HG03159 (cell line): ENCODE measurements around the gene FAM98C.
A peak's percentile ranks its signal among the peaks of the same experiment; 100 is the strongest.
"Not testable (repeated sequence)": the region's sequence is repeated elsewhere in the genome, so short reads cannot be mapped to it uniquely, and the experiment has no call there.

ENCODE experiments used
- ATAC-seq: cut with Tn5 transposase; IDR thresholded peaks from one replicate; pipeline ENCODE4 v1.9.1; 2021; ENCODE audit warnings: mild to moderate bottlenecking, moderate library complexity; ENCODE audit not compliant: unreplicated experiment

Gene FAM98C

DNA sequence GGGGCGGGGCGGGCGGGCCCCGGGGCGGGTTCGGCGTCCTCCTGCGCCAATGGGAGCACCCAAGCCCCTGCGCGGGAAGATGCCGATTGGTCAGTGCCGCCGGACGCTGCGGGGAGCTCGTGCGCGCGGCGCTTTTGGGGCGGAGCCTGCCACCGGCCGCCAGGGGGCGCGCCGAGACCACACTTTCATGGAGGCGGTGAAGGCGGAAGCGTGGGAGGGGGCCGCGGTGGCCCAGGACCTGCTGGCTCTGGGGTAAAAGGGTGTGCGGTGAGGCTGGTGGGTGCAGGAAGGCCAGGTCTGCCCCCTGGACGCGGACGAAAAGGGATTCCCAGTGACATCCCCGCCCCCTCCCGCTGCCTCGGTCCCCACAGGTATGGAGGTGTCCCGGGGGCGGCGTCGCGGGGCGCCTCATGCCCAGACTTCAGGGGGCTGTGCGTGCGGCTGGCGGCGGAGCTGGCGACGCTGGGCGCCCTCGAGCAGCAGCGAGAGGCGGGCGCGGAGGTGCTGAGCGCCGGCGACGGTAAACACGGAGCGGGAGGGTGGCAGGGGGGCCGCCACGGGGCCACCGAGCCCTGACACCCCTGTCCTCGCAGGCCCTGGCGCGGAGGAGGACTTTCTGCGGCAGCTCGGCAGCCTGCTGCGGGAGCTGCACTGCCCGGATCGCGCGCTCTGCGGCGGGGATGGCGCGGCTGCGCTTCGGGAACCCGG is at the start of gene FAM98C:
Gene FAM98C, plus strand, starts transcription at position 127 of the 708 bp plus-strand sequence. Its CDS starts 61 bp downstream, at position 188.
- ATAC-seq: peak; percentile 85

DNA sequence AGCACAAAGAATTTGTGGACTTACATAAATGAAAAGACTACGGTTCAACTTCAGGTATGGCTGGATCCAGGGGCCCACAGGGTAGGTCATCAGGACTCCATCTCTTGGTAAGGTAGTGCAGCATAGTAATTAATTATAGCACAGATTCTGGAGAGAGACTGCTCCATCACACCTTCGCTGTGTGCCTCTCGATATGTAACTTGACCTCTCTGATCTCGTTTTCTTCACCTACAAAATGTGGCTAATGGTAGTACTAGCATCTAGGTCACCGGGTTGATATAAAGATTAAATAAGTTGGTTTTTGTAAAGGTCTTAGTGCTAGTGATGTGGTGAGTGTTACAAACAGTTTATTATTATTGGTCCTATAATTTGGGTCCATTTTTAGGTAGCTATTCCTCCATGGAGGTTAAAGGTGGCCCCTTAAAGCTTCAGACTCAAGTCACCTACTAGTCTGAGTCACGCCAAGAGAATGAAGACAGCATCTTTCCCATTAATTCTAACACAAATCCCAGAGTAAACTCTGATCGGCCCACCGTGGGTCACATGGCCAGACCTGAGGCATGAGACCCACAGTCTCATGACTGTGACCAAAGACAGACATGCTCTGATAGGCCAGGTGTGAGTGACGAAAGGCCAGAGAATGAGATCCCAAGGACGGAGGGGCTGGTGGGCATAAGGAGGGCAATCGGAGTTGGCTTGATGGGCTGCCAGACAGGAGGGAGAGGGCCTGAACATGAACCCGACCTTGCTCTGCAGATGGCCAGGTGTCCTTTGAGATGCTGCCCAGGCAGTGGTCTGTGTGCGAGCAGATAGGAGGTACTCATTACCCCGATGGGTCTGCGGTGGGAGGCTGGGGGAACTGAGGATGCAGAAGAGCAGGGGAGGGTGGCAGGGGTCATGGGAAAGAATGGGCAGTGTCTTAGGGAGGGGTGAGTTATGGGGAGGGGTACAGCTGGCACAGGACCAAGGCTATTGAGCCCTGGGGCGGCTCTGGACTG is 46.9 kb upstream of the FAM98C start:
- ATAC-seq: no peak

DNA sequence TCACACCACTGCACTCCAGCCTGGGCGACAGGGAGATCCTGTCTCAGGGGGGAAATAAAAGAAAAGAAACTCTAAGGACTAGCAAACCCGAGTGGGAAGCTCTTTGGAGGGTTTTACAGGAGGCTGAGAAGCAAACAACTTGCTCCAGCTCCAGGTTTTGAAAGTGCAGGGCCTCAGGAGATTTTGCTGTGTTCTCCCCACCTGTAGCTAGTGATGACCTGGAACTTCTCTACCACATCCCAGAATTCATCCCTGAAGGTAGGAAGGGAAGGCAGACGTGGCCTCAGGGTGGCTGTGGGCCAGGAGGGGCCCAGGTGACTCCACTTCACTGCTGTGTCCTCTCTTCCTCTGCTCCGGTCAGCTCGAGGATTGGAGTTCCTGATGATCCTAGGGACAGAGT is 44.8 kb upstream of the FAM98C start:
- ATAC-seq: no peak

DNA sequence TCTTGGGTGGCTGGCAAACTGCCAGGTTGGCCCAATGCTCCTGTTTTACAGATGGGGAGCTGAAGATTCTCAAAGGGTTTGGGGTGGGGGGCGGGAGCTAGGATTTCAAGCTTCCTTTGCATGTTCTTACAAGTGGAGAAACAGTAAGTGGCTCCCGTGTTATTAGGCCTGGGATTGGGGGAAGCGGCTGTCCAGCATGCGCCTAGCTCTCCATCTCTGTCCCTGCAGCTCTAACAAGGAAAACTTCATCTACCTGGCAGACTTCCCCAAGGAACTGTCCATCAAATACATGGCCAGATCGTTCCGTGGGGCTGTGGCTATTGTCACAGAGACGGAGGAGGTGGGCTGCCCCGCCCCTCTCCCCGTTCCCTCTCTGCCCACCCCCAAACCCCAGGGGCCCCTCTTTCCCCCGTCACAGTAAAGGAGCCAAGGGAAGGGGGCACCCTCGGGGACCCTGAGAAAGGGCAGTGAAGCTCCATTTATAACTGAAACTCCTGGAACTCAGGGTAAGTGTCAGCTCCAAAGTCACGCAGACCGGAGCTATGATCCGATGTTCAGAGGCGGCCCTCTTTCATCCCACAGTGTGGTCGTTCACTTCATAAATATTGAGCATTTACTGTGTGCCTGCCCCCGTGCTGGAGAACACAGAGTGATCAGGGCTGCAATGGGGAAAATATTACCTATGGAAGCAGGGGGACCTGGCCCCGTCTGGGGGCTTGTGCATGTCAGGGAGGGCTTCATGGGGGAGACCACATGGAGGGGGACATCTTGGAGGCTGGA is 43.5 kb upstream of the FAM98C start:
- no peak for ATAC-seq

DNA sequence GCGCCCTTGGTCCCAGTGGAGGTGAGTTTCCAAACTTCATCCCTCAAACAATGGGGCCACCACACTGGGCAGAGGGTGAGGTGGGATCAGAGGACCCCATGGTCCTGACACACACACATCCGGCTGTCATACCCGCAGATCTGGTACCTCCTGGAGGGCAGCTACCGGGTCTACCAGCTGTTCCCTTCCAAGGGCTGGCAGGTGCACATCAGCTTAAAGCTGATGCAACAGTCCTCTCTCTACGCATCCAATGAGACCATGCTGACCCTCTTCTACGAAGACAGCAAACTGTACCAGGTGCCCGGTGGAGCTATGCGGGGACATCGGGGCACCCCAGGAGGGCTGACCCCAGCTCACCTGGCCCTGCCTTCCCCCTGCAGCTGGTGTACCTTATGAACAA is 42.5 kb upstream of the FAM98C start:
- no peak for ATAC-seq

DNA sequence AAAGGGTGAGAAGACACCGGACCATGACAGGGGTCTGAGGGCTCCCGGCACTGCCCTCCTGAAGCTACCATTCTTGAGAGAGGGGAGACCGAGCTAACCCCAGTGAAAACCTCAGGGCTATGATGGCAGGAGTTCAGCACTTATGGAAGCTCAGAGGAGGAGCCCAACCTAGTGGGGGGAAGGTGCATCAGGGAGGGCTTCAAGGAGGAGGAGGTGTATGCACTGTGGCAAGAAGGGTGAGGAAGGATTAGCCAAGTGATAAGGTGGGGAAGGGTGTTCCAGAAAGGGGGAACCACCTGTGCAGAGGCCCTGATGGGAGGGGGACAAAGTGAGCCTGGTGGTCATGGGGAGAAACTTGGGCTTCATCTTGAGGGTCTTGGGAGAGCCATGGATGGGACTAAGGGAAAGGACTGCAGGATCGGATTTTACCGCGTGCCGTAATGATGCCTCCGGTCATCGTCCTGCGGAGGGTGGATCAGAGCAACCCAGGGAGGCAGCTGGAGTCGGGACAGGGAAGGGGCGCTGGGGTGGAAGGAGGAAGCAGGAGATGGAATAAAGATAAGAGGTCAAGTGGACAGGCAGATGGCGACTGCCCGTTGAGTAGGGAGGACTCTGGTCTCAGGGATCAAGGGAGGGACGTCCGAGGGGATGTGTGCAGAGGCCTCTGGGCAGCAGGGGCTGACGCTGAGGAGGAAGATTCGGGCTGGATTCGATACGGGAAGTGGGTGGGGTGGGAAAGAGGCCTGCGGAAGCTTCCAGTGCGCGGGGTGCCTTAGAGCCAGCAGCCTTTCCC is 41.9 kb upstream of the FAM98C start:
- no peak for ATAC-seq

DNA sequence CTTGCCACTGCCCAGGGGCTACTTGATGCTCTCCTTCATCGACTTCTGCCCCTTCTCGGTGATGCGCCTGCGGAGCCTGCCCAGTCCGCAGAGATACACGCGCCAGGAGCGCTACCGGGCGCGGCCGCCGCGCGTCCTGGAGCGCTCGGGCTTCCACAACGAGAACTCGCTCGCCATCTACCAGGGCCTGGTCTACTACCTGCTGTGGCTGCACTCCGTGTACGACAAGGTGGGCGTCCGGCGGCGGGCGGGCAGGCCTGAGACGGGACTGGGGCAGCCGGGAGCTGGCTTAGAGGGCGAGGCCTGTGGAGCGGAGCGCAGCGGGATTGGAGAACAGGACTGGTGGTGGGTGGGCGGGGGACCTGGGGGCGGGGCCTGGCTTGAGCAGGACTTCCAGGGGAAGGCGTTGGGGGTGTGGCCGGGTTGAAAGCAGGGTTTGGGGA is 41.2 kb upstream of the FAM98C start:
- peak; percentile 60 for ATAC-seq

DNA sequence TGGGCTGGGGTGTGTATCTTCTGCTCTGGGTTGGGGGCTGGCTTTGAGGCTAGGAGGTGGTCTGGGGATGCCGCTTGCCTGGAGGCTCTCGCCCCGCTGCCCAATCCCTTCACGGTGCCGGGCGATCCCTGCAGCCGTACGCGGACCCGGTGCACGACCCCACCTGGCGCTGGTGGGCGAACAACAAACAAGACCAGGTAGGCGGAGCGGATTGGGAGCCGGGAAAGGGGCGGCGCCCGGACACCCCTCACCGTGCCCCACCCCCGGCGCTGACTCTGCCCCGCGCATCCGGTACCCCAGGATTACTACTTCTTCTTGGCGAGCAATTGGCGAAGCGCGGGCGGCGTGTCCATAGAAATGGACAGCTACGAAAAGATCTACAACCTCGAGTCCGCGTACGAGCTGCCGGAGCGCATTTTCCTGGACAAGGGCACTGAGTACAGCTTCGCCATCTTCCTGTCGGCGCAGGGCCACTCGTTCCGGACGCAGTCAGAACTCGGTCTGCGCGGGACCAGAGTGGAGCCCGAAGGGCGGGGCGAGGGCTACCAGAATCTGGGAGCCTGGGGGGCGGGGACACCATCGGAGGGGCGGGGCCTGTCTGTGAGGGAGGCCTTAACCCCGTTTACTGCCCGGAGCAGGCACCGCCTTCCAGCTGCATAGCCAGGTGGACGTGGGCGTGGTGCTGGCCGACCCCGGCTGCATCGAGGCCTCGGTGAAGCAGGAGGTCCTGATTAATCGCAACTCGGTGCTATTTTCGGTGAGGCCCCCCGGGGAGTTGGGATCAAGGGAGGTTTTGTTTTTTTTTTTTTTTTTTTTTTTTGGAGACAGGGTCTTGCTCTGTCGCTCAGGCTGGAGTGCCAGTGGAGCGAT is 40.6 kb upstream of the FAM98C start:
- peak; percentile 41 for ATAC-seq

DNA sequence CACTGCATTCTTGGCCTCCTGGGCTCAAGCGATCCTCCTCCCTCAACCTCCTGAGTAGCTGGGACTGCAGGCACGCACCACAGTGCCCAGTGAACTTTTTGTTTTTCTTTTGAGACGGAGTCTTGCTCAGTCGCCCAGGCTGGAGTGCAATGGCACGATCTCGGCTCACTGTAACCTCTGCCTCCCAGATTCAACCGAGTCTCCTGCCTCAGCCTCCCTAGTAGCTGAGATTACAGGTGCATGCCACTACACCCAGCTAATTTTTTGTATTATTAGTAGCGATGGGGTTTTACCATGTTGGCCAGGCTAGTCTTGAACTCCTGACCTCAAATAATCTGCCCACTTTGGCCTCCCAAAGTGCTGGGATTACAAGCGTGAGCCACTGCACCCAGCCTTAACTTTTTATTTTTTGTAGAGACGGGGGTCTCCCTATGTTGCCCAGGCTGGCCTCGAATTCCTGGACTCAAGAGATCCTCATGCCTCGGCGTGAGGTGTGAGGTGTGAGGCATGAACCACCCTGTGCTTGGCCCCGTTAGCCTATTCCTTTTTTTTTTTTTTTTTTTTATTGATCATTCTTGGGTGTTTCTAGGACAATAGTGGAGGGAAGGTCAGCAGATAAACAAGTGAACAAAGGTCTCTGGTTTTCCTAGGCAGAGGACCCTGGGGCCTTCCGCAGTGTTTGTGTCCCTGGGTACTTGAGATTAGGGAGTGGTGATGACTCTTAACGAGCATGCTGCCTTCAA is 39.8 kb upstream of the FAM98C start:
- not testable (repeated sequence) for ATAC-seq

DNA sequence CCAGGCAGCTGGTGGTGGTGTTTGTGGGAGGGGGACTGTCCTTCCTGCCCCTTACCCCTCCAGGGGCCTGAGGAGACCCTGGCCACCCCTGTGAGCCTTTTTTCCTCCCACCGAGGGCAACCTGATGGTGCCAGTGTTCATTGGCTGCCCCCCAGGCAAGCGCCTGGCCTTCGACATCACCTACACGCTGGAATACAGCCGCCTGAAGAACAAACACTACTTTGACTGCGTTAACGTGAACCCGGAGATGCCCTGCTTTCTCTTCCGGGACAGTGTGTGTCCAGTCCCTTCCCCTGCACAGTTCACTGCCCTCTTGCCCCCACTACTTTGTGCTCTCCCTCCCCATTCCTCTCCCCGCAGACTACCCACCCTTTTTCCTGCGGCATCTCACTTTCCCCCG is 35.9 kb upstream of the FAM98C start:
- ATAC-seq: no peak

DNA sequence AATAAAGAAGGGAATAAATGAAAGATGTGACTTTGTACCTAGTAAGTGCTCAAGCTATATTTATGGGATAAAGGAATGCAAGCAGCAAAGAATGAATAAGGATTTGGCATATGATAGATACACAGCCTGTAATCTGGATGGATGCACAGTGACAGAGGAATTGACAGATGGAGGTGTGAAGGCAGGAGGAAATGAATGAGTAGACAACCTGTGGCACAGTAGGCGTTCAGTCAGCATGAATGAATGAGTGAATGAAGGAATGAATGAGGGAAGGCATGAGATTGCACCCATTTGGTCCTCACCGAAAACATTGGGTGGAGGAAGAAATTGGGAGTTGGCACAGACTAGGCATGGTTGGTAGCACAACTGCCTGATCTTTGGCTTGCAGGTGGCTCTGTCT is 33.3 kb upstream of the FAM98C start:
- no peak for ATAC-seq

DNA sequence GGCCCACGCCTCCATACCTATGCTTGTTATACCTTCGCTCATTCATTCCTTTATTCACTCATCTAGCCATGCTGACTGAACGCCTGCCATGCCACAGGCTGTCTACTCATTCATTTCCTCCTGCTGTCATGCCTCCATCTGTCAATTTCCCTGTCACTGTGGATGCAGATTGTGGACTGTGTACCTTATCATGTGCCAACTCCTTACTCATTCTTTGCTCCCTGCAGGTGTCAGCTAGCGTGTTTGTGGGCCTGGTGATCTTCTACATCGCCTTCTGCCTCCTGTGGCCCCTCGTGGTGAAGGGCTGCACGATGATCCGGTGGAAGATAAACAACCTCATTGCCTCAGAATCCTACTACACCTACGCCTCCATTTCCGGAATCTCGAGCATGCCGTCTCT is 32.6 kb upstream of the FAM98C start:
- no peak for ATAC-seq

DNA sequence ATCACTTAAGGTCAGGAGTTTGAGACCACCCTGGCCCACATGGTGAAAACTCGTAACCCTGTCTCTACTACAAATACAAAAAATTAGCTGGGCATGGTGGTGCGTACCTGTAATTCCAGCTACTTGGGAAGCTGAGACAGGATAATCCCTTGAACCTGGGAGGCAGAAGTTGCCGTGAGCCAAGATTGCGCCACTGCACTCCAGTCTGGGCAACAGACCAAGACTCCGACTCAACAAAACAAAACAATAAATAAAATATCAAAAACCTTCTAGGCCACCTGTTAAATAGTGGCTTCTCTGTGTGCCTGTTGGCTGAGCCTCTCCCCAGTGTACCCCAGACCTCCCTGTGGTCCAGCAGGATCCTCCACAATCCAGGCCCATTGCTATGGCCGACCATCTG is 31.8 kb upstream of the FAM98C start:
- ATAC-seq: no peak

DNA sequence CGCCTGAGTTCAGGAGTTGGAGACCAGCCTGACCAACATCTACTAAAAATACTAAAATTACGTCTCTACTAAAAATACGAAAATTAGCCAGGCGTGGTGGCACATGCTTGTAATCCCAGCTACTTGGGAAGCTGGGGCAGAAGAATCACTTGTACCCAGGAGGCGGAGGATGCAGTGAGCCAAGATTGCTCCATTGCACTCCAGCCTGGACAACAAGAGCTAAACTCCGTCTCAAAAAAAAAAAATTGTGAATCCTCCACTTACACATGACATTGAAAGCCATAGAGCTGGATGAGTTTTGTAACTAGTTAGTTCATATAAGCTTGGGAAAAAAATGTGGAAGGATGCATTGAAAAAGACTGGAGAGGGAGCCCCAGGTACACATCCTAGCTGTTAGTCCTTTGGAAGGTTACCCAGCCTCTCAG is 29.0 kb upstream of the FAM98C start:
- no peak for ATAC-seq

DNA sequence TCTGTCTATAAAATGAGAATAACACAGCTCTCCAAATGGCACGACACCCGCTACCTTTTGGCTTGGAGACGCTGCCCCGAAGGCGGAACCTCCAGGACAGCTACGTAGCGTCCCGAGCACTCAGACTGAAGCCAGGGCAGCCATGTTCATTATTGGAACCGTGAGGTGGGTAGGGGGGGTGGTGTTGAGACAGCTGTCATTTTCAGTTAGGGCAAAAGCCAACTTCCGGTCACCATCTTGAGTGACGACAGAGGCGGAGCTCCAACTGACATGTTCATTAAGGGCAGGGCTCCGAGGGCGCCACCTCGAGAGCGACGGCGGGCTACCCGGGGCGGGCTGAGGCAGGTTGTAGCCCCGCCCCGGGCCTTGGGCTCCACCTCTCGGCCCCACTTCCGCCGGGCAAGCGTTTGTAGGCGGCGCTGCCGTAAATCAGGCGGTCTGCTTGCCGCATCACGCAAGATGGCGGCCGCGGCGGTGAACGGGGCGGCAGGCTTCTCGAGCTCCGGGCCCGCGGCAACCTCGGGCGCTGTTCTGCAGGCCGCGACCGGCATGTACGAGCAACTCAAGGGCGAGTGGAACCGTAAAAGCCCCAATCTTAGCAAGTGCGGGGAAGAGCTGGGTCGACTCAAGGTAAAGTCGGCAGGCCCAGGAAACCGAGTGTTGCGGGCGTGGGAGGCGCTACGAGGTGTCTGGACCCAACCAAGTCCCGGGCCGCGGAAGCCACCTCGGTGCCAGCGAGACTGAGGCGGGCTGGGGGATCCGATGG is 28.4 kb upstream of the FAM98C start, which contains the start of gene PSMD8:
Gene PSMD8, plus strand, starts transcription at position 240 of the 766 bp plus-strand sequence. Its CDS starts 31 bp downstream, at position 271.
- peak; percentile 95 for ATAC-seq

DNA sequence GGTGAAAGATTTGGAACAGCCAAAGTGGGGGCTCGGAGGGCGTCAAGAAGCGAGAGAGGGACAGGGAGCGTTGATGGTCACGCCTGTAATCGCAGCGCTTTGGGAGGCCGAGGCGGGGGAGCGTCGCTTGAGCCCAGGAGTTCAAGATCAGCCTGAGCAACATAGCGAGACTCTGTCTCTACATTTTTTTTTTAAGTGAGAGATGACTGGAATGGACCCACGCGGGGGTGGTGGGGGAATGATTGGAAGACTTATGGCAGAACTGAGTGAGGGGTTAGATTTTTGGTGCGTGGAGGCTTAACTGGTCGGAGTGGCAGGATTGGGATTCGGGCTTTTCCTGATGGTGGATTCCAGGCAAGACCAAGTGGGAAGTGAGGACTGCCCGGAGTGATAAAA is 27.8 kb upstream of the FAM98C start:
- ATAC-seq: no peak

DNA sequence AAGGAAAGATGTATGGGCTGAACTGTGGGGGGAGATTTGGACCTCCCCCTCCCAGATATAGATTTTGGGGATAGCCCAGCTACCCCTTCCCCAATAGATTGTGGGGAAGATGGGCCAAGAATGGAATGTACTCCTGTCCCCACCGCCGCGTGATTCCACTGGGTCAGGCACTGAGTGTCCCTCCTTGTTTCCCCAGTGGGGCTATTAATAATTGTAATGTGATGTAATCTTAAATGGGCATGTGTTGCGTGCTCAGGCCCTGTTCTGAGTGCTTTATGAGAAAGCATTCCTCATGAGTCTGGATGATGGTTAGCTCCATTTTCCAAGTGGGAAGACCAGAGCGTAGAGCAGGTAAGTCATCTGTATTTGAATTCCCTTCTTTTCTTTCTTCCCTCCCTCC is 27.1 kb upstream of the FAM98C start:
- ATAC-seq: no peak

DNA sequence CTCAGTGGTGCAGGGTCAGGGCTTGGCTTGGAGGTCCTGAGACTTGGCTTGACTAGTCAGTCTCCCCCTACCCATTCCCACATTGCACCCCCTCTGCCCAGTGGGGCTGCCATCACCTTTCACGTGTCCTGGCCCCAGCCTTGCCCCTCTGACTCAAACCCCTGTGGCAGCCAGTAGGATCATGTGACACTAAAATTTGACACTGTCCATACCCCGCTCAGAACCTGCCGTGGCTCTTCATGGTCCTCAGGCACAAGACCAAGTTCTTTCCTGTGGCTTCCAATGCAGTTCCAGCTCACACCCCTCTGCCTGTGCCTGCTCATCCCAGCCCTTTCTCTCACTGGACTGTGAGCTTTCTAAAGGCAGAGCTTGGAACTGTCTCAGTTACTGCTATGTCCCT is 26.3 kb upstream of the FAM98C start:
- ATAC-seq: no peak
